Measurements from ENCODE around the gene C12orf57. TPM values are rescaled to one million over a fixed set of nuclear protein-coding genes. Genes with fewer than 3 reads are reported as not detected.
A peak's percentile ranks its signal among the peaks of the same experiment; 100 is the strongest.

C12orf57 gene
- total and polyA plus RNA-seq, 12 donors, result 134 to 654 (median 175) TPM

DNA sequence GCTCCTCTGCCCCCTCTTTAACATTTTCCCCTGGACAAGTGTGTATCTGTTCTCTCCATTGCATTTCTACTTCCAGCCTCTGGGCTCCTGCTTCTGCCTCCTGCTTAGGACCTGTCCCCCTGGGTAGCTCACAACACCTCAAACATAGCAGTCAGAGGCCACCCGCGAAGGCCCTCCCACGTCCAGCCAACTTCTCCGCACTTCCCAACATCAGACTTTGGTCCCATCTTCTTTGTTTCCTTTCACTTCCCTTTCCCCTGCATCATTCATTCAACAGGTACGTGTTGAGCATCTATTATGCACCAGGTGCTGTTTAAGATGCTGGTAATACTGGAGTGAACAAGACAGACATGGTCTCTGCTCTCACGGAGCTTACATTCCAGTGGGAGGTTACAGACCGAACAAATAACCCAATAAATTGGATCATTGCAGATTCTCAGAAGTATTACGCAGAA, 3.1 kb downstream of the C12orf57 start:
- Histone ChIP-seq H3K4me1 (peaks cover 18 to 81% (median 33%) of the 10 kb centered on the region in 9 donors), H3K36me3 (peaks cover 0 to 30% (median 7%) of the 10 kb centered on the region in 9 donors), H3K27ac (peak overlapping the region in 4 of 10 donors; percentile 47 to 96 (median 75)), H3K27me3 (no peaks in the 10 kb centered on the region), H3K4me3 (peak overlapping the region in 5 of 10 donors; percentile 27 to 45 (median 34)), H3K9me3 (no peaks in the 10 kb centered on the region)
- no peak for ATAC-seq
- intact Hi-C loops (cut with DNase I), result loop anchor here in 7 of 10 donors (5.0 to 10.0 kb wide), 8 partner anchors 82 to 168 kb away; partner anchors contain the start of genes C1R (in 3 of the 7), C1RL (in 1 of the 7) and TPI1 (in 1 of the 7)
- DNase-seq, result no peak
- TF ChIP-seq, protein P1, sequence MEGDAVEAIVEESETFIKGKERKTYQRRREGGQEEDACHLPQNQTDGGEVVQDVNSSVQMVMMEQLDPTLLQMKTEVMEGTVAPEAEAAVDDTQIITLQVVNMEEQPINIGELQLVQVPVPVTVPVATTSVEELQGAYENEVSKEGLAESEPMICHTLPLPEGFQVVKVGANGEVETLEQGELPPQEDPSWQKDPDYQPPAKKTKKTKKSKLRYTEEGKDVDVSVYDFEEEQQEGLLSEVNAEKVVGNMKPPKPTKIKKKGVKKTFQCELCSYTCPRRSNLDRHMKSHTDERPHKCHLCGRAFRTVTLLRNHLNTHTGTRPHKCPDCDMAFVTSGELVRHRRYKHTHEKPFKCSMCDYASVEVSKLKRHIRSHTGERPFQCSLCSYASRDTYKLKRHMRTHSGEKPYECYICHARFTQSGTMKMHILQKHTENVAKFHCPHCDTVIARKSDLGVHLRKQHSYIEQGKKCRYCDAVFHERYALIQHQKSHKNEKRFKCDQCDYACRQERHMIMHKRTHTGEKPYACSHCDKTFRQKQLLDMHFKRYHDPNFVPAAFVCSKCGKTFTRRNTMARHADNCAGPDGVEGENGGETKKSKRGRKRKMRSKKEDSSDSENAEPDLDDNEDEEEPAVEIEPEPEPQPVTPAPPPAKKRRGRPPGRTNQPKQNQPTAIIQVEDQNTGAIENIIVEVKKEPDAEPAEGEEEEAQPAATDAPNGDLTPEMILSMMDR (IDR thresholded peaks at IDR 0.05), result no peak
- 75 to 78% methylated on average over 8 of the region's 8 CpGs for WGBS, 2 donors

DNA sequence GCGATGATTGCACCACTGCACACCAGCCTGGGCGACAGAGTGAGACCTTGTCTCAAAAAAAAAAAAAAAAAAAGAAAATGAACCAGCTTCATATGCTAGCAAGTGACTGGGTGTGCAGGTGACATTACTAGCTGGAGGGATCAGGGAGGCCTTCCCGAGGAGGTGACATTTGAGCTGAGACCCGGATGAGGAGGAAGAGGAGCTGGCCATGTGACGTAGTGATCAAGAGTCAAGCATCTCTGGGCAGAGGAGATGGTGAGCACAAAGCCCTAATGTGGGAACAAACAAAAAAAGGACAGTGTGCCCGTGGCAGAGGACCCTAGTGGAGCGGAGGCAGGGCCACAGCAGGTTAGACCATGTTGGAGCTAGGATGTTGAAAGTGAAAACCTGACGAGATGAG, 3.8 kb downstream of the C12orf57 start:
- Histone ChIP-seq H3K4me3 (no peak overlapping the region), H3K4me1 (peaks cover 18 to 78% (median 29%) of the 10 kb centered on the region in 9 donors), H3K27ac (peak overlapping the region in 1 of 10 donors; percentile 96), H3K27me3 (no peaks in the 10 kb centered on the region), H3K9me3 (no peaks in the 10 kb centered on the region), H3K36me3 (peaks cover 0 to 24% (median 7%) of the 10 kb centered on the region in 9 donors)
- DNase-seq (peak in 1 of 2 donors; percentile 7), ATAC-seq (no peak)
- TF ChIP-seq, protein P1 (IDR thresholded peaks at IDR 0.05), result no peak
- intact Hi-C loops (cut with DNase I), result loop anchor here in 7 of 10 donors (5.0 to 10.0 kb wide), 8 partner anchors 83 to 167 kb away; partner anchors contain the start of genes C1R (in 3 of the 7), C1RL (in 1 of the 7) and TPI1 (in 1 of the 7)
- whole genome bisulfite sequencing, 2 donors, result 89 to 93% methylated on average over 8 of the region's 8 CpGs

DNA sequence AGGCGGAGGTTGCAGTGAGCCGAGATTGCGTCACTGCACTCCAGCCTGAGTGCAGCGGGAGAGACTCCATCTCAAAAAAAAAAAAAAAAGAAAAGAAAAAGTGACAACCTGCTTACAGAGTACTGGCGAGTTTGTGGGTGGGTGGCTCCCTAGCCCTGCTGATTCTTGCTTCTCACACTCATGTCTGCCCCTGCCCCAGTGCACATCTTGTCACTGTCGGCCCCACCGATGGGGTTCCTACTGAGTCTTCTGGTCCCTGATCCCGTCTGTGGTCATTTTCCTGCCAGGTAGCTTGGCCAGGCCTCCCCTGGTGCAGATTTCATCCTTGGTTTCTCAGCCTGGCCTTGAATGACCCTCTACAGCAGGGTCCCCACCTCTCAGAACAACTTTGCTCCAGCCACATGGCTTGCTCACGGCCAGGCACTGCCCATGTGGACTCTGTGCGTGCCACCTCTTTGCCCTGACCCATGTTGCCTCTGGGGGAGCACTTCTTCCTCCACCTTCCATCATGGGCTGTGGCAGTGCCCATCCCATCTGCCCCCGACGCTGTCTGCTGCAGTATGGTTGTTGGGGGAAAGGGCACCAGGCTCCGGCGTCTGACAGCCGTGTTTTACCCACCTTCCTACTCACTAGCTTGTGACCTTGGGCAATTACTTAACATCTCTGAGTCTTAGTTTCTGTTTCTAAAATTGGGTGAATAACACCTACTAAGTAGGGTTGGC, 5.2 kb downstream of the C12orf57 start:
- ATAC-seq, result no peak
- peaks cover 0 to 24% (median 7%) of the 10 kb centered on the region in 9 donors for H3K36me3 ChIP-seq
- H3K27ac ChIP-seq, result peak overlapping the region in 1 of 10 donors; percentile 69
- no peaks in the 10 kb centered on the region for H3K27me3 ChIP-seq
- no peaks in the 10 kb centered on the region for H3K9me3 ChIP-seq
- H3K4me3 ChIP-seq, result no peak overlapping the region
- peak in 1 of 2 donors; percentile 9 for DNase-seq
- TF ChIP-seq, protein P1 (IDR thresholded peaks at IDR 0.05), result peak in 1 of 9 donors; percentile 18
- 87 to 92% methylated on average over 15 of the region's 15 CpGs for WGBS, 2 donors
- intact Hi-C loops (cut with DNase I), result loop anchor here in 7 of 10 donors (5.0 to 10.0 kb wide), 8 partner anchors 84 to 166 kb away; partner anchors contain the start of genes C1R (in 3 of the 7), C1RL (in 1 of the 7) and TPI1 (in 1 of the 7)
- peaks cover 18 to 82% (median 32%) of the 10 kb centered on the region in 9 donors for H3K4me1 ChIP-seq

DNA sequence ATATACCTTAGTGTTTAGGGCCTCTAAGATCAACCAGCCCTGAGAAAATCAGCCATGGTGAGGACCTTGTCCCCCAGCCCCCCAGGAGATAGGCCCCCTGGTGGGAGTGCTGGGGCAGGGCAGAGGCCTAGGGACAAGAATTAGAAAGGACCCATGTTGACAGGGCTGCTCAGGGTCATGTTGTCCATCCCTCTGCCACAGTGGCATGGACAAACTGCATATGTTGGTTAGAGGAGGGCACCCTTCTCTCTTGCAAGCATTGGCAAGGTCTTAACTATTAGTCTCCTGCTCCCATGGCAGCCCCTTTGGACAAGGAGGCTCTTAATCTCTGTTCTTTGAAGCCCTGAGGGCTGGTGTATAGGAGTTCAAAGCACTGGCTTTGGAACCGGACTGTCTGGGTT, 6.6 kb downstream of the C12orf57 start:
- Histone ChIP-seq H3K4me3 (peak overlapping the region in 1 of 10 donors; percentile 80), H3K27ac (peak overlapping the region in 2 of 10 donors; percentile 21 to 98), H3K36me3 (peaks cover 0 to 32% (median 7%) of the 10 kb centered on the region in 9 donors), H3K9me3 (no peaks in the 10 kb centered on the region), H3K27me3 (no peaks in the 10 kb centered on the region), H3K4me1 (peaks cover 12 to 82% (median 27%) of the 10 kb centered on the region in 9 donors)
- TF ChIP-seq, protein P1 (IDR thresholded peaks at IDR 0.05), result peak in 1 of 9 donors; percentile 37
- WGBS, 2 donors, result 79 to 86% methylated on average over 1 of the region's 1 CpG
- ATAC-seq, result no peak
- intact Hi-C loops (cut with DNase I), result loop anchor here in 1 of 10 donors (10.0 kb wide), 1 partner anchor 164 kb away; no protein-coding TSS in a partner anchor
- DNase-seq, result no peak
